ENCODE data around the gene ITCH. TPM values are rescaled to one million over a fixed set of nuclear protein-coding genes. Genes with fewer than 3 reads are reported as not detected.

Gene ITCH
- total and polyA plus RNA-seq, 2 of the 8 experiments (the other 6 are each of a cell fraction or from before 2014, with no cell fraction given), result 3.9 to 45.2 TPM

- no peaks in the 10 kb centered on the region for H3K27me3 ChIP-seq (replicated peaks in 1 of 4; ENCODE audit: control insufficient read depth in 3 of 4, extremely low read depth in 1 of 4, insufficient read depth in 3 of 4, low read length in 3 of 4)
- no peak overlapping the region for H3K18ac ChIP-seq (ENCODE audit: extremely low read depth, low read length)
- no peaks in the 10 kb centered on the region for H4K20me1 ChIP-seq (replicated peaks in 1 of 2; ENCODE audit: control insufficient read depth in 1 of 2, insufficient read depth in 2 of 2, low read length in 2 of 2)
- no peak overlapping the region for H2BK12ac ChIP-seq (ENCODE audit: low read depth, low read length)
- H3K56ac ChIP-seq (replicated peaks; ENCODE audit: insufficient read length, low read depth, low read length), result no peak overlapping the region
- ChIA-PET POLR2A (ENCODE audit: partially characterized antibody) (interaction anchor here (0.9 to 1.3 kb wide), 3 partner anchors 26 to 179 kb away, joined by 3 to 5 read pairs (median 3); partner anchors contain the start of genes DYNLRB1 and ITCH), CTCF (ENCODE audit: partially characterized antibody) (interaction anchor here (1.0 to 2.9 kb wide), 5 partner anchors 25 to 185 kb away, joined by 3 to 19 read pairs (median 5); partner anchors contain the start of gene ITCH)
- no peaks in the 10 kb centered on the region for H3K79me2 ChIP-seq (ENCODE audit: control insufficient read depth in 1 of 2, insufficient read depth in 2 of 2, low read length in 2 of 2)
- H3K23ac ChIP-seq (ENCODE audit: insufficient read length), result no peak overlapping the region
- peak overlapping the region; percentile 3; the same call in 1 of the 2 replicates for H2AFZ ChIP-seq (ENCODE audit: low read length)
- DNase-seq (ENCODE audit: low read depth in 1 of 2, low spot score in 2 of 2), result no peak
- 100% methylated on average over 1 of the region's 1 CpG; no CpG with 5 or more reads in 1 of the 2 experiments for WGBS, 2 experiments (ENCODE audit: extremely low coverage in 1 of 2, insufficient coverage in 1 of 2, insufficient read length in 1 of 2, insufficient replicate concordance in 2 of 2, low coverage in 1 of 2, low lambda C conversion rate in 2 of 2, missing lambda C conversion rate in 1 of 2)
- no peaks in the 10 kb centered on the region for H3K9me3 ChIP-seq (ENCODE audit: insufficient read depth in 2 of 2, low read depth in 1 of 2, low read length in 1 of 2)
- no peak for TF ChIP-seq BRCA1 (IDR thresholded peaks at IDR 0.05; ENCODE audit: low read depth, low read length)
- no peak for TF ChIP-seq RFX5 (IDR thresholded peaks at IDR 0.05; ENCODE audit: borderline replicate concordance, low read depth, low read length)
- no peak for TF ChIP-seq HDAC2 (IDR thresholded peaks at IDR 0.05; ENCODE audit: borderline replicate concordance in 1 of 2, low read depth in 2 of 2, low read length in 2 of 2)
- no peak for TF ChIP-seq KDM1A (IDR thresholded peaks at IDR 0.05; ENCODE audit: borderline replicate concordance, low read length)
- no peak for TF ChIP-seq KDM5A (IDR thresholded peaks at IDR 0.05; ENCODE audit: low read length)
- TF ChIP-seq TEAD4 (IDR thresholded peaks at IDR 0.05; ENCODE audit: low read depth, low read length), result no peak
- H3K23me2 ChIP-seq (ENCODE audit: low read depth, low read length), result no peaks in the 10 kb centered on the region
- H3K4me1 ChIP-seq (replicated peaks in 1 of 4; ENCODE audit: control insufficient read depth in 3 of 4, insufficient read depth in 4 of 4, low read length in 3 of 4), result peaks cover 0 to 1% (median under 1%) of the 10 kb centered on the region in 4 experiments; a peak in 1 of 7 replicates
- H3K36me3 ChIP-seq (ENCODE audit: control insufficient read depth in 2 of 4, insufficient read depth in 4 of 4, low read length in 3 of 4), result no peaks in the 10 kb centered on the region
- no peak overlapping the region for H3K4me2 ChIP-seq (ENCODE audit: insufficient read depth in 1 of 2, low read depth in 2 of 2, low read length in 2 of 2)
- H2BK5ac ChIP-seq (ENCODE audit: low read depth, low read length), result no peak overlapping the region
- no peak overlapping the region for H2AK5ac ChIP-seq (ENCODE audit: low read depth, low read length)
- no peak overlapping the region for H3K9ac ChIP-seq (replicated peaks in 1 of 4; ENCODE audit: extremely low read depth in 1 of 4, low read depth in 3 of 4, low read length in 3 of 4)
- no peak overlapping the region for H2BK120ac ChIP-seq (replicated peaks; ENCODE audit: low read depth, low read length)
- no peak overlapping the region for H3K14ac ChIP-seq (ENCODE audit: insufficient read length)
- H4K8ac ChIP-seq (ENCODE audit: extremely low read depth, insufficient read depth, low read length), result no peak overlapping the region
- no peak overlapping the region for H3K27ac ChIP-seq (ENCODE audit: low read depth, low read length)
- no peak for FAIRE-seq
- H4K5ac ChIP-seq (ENCODE audit: insufficient read length, low read depth, low read length), result no peak overlapping the region
- no peak overlapping the region for H2BK15ac ChIP-seq (ENCODE audit: low read length)
- no peak overlapping the region for H3K4me3 ChIP-seq (ENCODE audit: extremely low read depth in 1 of 4, insufficient read depth in 2 of 4, low read depth in 3 of 4, low read length in 4 of 4)
- no peak overlapping the region for H4K91ac ChIP-seq (replicated peaks; ENCODE audit: insufficient read length, low read length)
- no peak overlapping the region for H2BK20ac ChIP-seq (ENCODE audit: low read length)
- H3K4ac ChIP-seq (replicated peaks; ENCODE audit: insufficient read length, low read depth, low read length), result no peak overlapping the region
- no peaks in the 10 kb centered on the region for H3K79me1 ChIP-seq (ENCODE audit: low read depth, low read length)
Measured at GRCh38 chr20:34337544-34337943, 25.5 kb upstream of the ITCH start.
